GM19324 (cell line): Measurements from ENCODE around the gene CPT2.
"Not testable (repeated sequence)": the region's sequence is repeated elsewhere in the genome, so short reads cannot be mapped to it uniquely, and the experiment has no call there.

Source experiments
- ATAC-seq: cut with Tn5 transposase; IDR thresholded peaks from one replicate; pipeline ENCODE4 v1.9.1; 2021; ENCODE audit warnings: mild to moderate bottlenecking, moderate library complexity; ENCODE audit not compliant: unreplicated experiment, low FRiP score

Gene CPT2

GRCh38 chr1:53180951-53181350 lies 15.7 kb upstream of the CPT2 start:
- no peak for ATAC-seq

DNA sequence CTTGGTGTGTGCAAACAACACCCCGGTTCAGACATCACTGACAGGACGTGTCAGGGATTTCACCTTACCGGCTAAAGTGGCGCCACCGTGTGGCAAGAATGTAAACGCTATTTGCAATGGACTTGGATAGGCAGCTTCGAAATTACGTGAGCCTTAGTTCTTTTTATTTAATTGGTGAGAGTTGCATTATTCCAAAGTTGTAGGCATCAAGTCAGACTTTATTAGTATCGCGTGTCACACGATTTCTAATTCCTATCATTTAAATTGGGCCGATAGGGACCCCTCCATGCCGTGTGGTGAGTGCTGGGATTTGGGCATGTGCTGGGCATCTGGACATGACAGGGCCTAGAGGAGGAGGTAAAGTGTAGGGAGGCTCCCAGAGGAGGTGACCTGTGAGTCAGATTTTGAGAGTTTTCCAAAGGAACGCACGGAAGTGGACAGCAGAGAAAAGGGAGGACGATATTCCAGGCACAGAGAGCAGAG lies 14.5 kb upstream of the CPT2 start:
- ATAC-seq, result no peak

GRCh38 chr1:53182716-53183094 lies 13.9 kb upstream of the CPT2 start:
- ATAC-seq, result no peak

- no peak for ATAC-seq
These were observed 13.3 kb upstream of the CPT2 start for GRCh38 chr1:53183095-53183990.

DNA sequence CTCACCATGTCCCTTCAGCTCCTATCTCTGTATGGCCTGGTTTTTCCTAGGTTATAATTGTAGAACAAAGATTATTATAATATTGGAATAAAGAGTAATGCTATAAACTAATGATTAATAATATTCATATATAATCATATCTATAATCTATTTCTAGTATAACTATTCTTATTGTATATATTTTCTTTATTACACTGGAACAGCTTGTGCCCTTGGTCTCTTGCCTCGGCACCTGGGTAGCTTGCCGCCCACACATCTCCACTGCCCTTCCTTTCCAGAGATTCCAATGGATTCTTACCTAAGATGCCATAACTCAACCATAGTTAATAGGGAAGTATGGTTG lies 10.7 kb upstream of the CPT2 start:
- not testable (repeated sequence) for ATAC-seq

- no peak for ATAC-seq
These were observed 10.1 kb upstream of the CPT2 start for GRCh38 chr1:53186533-53186932.

DNA sequence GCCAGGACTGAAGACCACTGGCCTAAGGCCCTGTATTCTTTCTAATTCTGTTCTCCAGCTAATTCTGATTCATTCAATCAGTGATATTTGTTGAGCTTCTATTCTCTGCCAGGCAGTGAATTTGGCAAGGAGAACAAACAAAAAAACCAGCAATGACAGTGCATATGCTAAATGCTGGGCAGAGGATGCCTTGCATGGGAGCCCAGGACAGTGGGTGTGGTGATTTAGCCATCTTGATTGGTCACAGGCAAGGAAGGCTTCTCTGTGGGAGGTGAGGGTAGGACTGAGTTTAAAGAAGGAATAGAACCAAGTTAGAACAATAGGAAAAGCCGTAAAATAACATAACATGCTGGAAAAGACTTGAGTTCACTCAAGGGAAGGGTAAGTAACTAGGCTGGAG lies 9.2 kb upstream of the CPT2 start:
- ATAC-seq, result no peak

DNA sequence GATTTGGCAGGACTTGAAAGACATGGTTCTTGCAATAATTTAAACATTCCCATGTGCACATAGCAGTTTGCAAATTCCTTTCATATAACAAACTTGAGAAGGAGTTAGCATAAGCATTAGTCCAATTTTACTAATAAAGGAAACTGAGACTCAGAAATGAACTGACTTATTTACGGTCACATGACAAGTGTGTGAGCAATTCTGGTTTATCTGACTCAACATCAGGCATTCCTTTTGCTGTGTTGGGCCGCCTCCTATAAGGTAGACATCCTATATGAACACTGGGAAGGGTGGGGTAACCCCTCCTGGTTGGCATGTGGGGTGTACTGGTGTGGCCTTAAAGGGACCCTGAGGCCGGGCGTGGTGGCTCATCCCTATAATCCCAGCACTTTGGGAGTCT lies 8.5 kb upstream of the CPT2 start:
- no peak for ATAC-seq

GRCh38 chr1:53189061-53189460 lies 7.6 kb upstream of the CPT2 start:
- no peak for ATAC-seq

- no peak for ATAC-seq
These were observed 6.4 kb upstream of the CPT2 start for GRCh38 chr1:53190210-53190611.

DNA sequence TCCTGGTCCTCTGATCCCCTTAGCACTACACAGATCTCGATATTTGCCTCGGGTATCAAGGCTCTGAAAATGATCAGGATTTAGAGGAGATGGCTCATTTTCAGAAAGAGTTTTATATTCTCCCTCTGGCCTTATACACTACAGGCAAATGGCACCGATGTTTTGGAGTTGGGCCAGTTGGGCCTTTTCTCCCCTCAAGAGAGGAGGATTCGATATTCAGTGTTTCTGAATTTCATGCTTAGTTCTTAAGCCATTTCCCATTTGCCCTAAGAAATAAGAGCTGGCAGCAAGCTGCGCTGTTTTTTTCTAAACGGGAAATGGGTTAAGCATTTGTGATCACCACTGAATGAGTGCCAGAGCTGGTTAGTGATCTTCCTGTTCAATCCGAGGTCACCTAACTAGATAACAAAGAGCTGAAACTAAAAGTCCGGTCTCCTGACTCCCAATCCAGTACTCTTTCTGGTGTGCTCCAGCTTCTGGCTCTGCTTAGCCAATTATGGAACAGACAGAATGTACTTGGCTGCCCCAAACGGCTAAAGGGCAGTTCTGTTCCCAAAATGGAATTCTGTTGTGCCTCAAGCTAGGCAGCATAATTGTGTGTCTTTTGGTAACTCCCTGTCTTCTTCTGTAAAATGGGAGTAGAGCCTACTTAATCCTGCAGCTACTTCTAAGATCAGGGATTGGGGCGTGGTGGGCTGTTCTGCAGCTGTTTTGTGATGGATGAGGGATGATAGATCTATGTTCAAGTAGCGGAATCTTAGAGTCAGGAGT lies 1.2 kb upstream of the CPT2 start:
- ATAC-seq, result no peak

DNA sequence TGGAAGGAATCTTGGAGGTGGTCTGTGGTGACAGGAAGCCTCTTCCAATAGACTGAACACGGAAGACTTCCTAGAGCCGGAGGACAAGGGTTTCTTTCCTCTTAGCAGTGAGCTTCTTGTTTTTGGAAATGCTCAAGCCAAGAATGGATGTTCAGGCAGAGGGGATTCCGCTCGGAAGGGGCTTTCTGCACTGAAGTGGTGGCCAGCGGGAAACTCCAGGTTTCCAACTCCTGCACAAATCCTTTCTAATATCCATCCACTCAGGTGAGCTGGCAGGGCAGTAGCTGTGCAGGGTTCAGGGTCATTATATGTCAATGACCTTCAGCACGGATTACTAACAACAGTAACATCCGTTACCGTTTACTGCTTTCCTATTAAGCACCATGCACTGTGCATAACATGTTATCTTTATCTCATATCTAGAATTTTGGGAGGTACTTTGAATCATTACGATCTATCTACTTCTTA lies 573 bp upstream of the CPT2 start:
- ATAC-seq, result no peak

GRCh38 chr1:53197291-53198200 lies 922 bp downstream of the CPT2 start:
- no peak for ATAC-seq

DNA sequence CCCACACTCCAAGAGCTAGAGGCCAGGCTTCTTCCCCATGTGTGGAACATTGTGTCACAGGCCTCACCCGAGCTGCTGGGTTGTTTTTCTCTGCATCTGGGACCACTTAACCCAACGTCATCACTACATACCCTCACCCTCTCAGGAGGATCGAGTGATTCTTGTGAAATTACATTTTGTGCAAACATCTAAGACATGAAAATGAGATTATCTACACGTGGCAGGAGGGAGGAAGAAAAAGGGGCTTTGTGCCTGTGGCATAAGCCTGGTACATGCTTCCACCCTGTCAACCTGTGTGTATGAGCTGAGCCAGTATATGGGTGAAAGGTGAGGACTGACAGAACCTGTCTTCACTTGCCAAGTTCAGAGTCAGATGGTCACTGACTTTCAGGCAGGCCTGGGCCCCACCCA lies 1.6 kb downstream of the CPT2 start:
- ATAC-seq, result no peak

- ATAC-seq, result no peak
These were observed 6.8 kb downstream of the CPT2 start for GRCh38 chr1:53203466-53203865.

- ATAC-seq, result not testable (repeated sequence)
These were observed 8.9 kb downstream of the CPT2 start for GRCh38 chr1:53205496-53205895.

DNA sequence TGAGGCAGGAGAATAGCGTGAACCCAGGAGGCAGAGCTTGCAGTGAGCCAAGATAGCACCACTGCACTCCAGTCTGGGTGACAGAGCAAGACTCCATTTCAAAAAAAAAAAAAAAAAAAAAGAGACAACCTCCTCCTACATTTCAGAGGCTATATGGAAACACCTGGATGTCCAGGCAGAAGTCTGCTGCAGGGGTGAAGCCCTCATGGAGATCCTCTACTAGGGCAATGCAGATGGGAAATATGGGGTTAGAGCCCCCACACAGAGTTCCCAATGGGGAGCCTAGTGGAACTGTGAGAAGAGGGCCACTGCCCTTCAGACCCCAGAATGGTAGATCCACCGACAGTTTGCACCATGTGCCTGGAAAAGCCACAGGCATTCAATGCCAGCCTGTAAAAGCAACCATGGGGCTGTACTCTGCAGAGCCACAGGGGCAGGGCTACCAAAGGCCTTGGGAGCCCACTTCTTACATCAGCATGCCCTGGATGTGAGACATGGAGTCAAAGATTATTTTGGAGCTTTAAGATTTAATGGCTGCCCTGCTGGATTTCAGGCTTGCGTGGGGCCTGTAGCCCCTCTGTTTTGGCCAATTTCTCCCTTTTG lies 9.6 kb downstream of the CPT2 start:
- ATAC-seq, result not testable (repeated sequence)

GRCh38 chr1:53206735-53207379 lies 10.2 kb downstream of the CPT2 start:
- no peak for ATAC-seq

DNA sequence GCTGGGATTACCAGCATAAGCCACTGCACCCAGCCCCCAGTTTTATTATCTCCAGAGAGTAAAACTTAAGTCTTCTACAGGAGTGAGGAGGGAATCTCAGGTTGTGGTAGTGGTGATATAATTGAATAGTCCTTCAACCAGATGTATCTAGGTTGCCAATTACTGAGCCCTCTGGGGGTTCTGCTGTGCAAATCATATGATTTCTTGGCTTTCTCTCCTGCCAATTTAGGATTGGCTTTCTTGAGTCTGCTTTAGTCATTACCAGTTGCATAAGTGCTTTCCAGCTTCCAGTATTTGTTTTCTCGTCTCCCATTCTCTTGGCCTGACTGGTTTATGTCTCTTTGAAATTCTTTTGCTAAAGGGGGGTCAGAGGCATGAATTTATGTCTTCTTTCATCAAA lies 11.1 kb downstream of the CPT2 start:
- ATAC-seq, result no peak

- no peak for ATAC-seq
These were observed 13.7 kb downstream of the CPT2 start for GRCh38 chr1:53210352-53210751.
